GM08714 (cell line): ENCODE data around the gene GEMIN8.
A peak's percentile ranks its signal among the peaks of the same experiment; 100 is the strongest.

ENCODE experiments used
- H3K4me3 ChIP-seq: fragments of 200-500 bp; sonication (Bioruptor generic); 2 replicates; pipeline ENCODE4 v1.5.1; 2014; ENCODE audit warnings: mild to moderate bottlenecking, low read length, inconsistent platforms
- ZNF274 ChIP-seq: IDR thresholded peaks from 2 replicates; pipeline ENCODE4 v1.6.1; 2012; ENCODE audit warnings: mild to moderate bottlenecking, low read depth, low read length

GEMIN8 gene

DNA sequence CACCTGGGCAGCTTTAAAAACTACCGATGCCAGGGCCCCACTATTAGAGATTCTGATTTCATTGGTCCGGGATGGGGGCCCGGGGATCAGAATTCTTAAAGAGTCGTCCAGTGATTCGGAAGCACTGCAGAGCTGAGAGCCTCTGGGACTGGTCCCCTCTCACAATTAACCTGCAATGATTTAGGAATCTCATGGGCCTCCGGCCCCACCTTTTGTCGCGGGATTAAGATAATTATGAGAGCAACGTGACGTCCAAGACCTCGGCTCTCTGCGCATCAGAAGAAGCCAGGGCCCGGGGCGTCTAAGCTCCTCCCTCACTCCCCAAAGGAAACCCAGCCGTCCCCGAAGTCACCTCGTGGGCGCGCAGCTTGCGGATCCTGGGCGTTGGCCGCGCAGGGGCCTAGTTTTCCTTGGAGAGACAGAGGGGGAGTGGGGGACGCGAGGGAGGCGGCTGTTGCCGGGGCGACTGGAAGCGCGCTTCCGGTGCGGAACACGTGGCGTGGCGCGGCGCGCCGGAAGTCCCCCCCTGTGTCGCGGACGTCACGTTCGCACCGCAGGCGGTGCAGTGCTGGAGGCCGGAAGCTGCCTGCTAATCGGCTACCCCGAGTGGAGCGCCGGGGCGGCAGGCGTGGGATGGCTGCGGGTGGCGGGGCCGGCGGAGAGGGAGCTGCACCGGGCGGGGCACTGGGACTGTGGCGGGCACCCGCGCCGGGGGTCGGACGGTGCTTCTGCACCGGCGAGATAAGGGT is at the start of gene GEMIN8:
Gene GEMIN8 (minus strand): TSS at position 468 of the 749 bp plus-strand sequence. CDS start 8,414 bp downstream, outside the sequence.
- peak within 1 kb of the TSS; percentile 69 for H3K4me3 ChIP-seq
- no peak for TF ChIP-seq ZNF274

GRCh38 chrX:14076639-14077038 is 46.9 kb upstream of the GEMIN8 start:
- TF ChIP-seq ZNF274 = no peak
- no peak overlapping the region for H3K4me3 ChIP-seq

DNA sequence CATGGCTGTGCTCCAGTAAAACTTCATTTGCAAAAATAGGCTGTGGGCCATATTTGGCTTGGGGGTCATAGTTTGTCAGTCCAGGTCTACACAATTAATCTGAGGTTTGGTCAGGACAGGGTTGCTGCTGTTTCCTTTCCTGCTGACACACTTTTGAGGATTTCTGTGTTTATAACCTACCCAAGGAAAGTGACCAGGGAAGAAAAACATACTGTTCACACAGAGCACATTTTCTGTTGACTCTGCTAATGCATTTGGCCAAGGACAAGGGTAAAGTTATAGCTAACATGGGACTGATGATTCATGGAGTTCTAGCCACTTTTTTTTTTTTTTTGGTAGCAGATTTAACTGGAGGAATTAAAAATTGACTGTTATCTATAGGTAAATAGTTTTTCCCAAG is 43.9 kb upstream of the GEMIN8 start:
- no peak overlapping the region for H3K4me3 ChIP-seq
- TF ChIP-seq ZNF274 = no peak

DNA sequence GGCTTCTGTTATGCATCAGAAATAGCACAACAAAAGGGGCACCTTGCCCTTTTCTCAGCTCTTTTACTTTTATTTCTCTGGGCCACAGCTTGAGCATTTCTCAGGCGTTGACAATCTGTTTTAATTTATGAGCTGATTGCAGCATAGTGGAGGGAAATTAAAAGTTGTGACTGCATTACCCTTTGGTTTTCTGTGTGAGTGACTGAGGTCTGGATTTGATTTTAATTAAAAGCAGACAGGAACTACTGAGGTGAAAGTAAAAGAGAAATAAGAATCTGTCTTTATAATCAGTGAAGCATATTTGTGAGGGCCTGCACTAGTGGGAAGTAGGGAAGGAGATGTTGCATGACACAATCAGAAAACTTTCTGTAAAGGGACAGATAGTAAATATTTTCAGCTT is 43.4 kb upstream of the GEMIN8 start:
- no peak overlapping the region for H3K4me3 ChIP-seq
- no peak for TF ChIP-seq ZNF274

DNA sequence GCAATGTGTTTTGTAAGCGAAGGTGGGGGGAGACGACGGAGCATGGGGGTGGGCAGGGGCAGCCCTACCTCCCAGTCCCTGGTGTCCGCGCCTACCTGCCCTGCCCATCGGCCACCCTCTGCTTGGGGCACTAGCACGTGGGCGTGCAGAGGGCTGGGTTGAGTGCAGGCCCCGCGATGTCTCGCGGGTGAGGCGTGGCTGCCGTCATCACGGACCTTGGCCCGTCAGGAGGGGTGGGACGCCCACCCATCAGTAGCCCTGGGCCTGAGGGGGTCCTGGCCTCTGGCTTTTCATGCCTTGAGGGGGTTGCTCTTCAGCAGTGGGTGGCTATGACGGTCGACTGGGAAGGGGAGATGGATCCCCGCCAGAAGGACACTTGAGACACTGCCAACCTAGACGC is 36.1 kb upstream of the GEMIN8 start:
- no peak for TF ChIP-seq ZNF274
- H3K4me3 ChIP-seq = no peak overlapping the region

DNA sequence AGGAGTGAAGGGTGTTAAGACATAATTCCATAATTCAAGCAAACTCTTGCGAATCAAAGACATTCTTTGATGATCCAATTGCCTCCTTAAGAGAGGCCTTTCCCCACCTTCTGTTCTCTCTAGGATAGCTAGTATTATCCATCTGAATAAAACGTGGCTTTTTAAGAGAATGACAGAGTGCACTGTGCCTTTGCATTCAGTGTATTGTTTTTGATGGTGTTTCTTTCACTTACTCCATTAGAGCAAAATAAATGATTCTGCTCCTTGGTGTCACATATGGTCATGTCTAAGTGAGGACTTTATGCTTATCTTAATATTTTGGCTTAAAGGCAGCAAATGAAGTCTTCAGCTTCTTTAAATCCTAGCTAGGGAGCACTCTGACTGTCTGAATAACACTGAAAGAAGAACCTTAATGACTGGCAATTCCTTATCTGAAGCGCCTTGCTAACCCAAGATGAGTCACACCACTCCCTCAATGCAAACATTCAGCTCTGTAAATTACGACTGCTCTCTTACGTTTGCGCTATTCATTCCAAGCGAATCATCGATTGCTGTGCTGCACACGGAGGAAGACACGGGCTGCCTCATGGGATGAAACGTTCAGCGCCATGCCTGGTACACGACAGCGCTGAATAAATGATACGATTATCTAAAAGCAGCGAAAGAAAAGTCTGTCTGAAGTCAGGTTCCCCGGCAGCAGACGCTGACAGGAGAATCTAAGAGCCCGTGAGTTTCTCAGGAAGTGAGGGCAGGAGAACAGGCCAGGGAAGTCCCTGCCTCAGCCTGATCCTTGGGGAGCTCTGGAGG is 35.1 kb upstream of the GEMIN8 start:
- no peak for TF ChIP-seq ZNF274
- H3K4me3 ChIP-seq = no peak overlapping the region

- no peak for TF ChIP-seq ZNF274
- no peak overlapping the region for H3K4me3 ChIP-seq
Measured at GRCh38 chrX:14062524-14062923, 32.8 kb upstream of the GEMIN8 start.

GRCh38 chrX:14056206-14056605 is 26.5 kb upstream of the GEMIN8 start:
- TF ChIP-seq ZNF274 = no peak
- H3K4me3 ChIP-seq = no peak overlapping the region

DNA sequence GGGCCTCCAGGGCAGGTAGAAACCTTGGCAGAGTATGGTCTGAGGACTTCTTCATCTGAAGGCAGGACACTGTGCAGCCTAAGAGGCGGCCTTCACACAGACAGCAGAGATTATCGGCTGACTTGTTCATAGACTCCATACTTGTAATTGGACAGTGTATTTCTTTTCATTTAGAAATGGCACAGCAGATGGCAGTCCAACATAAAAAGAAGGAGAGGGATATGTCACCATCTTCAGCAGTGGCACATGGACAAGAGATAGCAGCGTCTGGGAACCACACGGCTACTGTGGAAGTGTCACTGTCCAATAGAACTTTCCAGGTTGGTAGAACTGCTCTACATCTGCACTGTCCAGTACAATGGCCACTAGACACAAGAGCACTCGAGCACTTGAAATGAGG is 21.7 kb upstream of the GEMIN8 start:
- no peak for TF ChIP-seq ZNF274
- H3K4me3 ChIP-seq = no peak overlapping the region

DNA sequence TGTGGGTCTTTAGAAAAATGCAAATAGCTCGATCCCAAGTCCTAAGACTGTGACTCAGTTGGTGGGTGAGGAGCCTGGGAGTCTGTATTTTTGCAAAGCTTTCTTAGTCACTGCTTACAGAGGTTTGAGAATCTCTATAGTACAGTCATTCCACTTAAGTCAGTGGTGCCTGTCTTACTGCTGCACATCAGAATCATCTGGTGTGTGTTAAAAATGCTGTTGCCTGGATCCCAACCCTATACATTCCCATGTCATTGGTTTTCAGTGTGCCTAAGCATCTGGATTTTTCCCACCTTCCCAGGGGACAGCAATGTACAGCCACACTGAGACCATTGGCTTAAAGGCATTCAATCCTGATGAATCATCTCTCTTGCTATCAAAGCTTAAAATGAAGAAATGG is 21.0 kb upstream of the GEMIN8 start:
- no peak overlapping the region for H3K4me3 ChIP-seq
- TF ChIP-seq ZNF274 = no peak

DNA sequence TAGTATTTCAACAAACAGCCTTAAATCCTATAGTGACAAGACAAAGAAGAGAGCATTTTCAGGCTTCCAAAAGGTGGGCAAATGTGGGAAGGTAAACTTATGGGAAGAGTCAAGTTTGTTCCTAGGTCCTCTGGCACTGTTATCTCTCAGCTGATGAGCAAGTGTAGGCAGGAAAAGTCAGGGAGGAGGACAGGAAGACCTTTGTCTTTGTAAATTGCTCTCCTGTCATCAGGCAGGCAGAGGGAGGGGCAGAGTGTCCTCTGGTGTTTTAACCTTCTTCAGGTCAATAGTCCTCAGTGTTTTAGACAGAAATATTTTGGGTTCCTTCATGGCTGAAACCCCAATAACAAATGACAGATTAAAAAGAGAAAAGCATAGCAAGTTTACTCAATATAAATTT is 13.5 kb upstream of the GEMIN8 start:
- no peak for TF ChIP-seq ZNF274
- no peak overlapping the region for H3K4me3 ChIP-seq

- no peak overlapping the region for H3K4me3 ChIP-seq
- no peak for TF ChIP-seq ZNF274
Measured at GRCh38 chrX:14039344-14039743, 9.7 kb upstream of the GEMIN8 start.

GRCh38 chrX:14038375-14039085 is 8.8 kb upstream of the GEMIN8 start:
- TF ChIP-seq ZNF274 = no peak
- no peak overlapping the region for H3K4me3 ChIP-seq

GRCh38 chrX:14032406-14032805 is 2.7 kb upstream of the GEMIN8 start:
- TF ChIP-seq ZNF274 = no peak
- H3K4me3 ChIP-seq = no peak overlapping the region

DNA sequence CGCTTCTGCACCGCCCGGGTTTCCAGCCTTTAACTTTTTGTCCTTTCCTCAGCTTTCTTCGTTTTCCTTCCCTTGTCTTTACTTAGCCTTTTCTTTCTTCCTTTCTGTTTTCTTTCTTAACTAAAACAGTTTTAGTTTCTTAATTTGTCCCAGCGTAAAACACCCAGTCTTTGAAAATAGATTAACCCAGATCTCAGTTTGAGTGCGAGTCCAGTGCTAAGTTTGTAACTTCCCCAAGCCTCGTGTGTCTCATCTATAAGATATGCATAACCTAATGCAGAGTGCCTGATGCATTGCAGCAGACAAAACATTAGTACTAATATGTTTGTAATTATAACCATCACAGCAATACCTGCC is 460 bp upstream of the GEMIN8 start:
- H3K4me3 ChIP-seq = peak overlapping the region; percentile 69
- TF ChIP-seq ZNF274 = no peak
